Subcutaneous adipose tissue (tissue), 4 donors: ENCODE data around the gene EVL. TPM values are rescaled to one million over a fixed set of nuclear protein-coding genes. Genes with fewer than 3 reads are reported as not detected.

Experiments
- CTCF ChIP-seq: fragments of 450-650 bp; IDR thresholded peaks from one replicate; pipeline ENCODE4 v1.5.1; 2016; ENCODE audit warnings: low read depth, mild to moderate bottlenecking, control low read depth, antibody characterized with exemption, moderate library complexity
- total RNA-seq, 4 donors: library from RNA; depleted of rRNA; stranded (reverse); fragments of >200 nt; gene quantifications; one replicate each; pipeline ENCODE4 v1.1.0, GENCODE V29; 2016

Gene EVL
- total RNA-seq, 4 donors from 2014 or later = 36.7 to 108 (median 46.5) TPM

GRCh38 chr14:100155049-100155621 lies 89.9 kb downstream of the EVL start:
- no peak for TF ChIP-seq CTCF

GRCh38 chr14:100155756-100156616 lies 90.8 kb downstream of the EVL start:
- TF ChIP-seq CTCF = no peak

GRCh38 chr14:100156776-100157175 lies 91.6 kb downstream of the EVL start:
- TF ChIP-seq CTCF = no peak

- no peak for TF ChIP-seq CTCF
Measured at GRCh38 chr14:100158566-100159093, 93.4 kb downstream of the EVL start.

- TF ChIP-seq CTCF = no peak
Measured at GRCh38 chr14:100159094-100159864, 94.1 kb downstream of the EVL start, which contains the start of gene DEGS2. TSS of gene DEGS2 (minus strand) at chr14:100159645. CDS start at chr14:100159587, 58 bp downstream.

- no peak for TF ChIP-seq CTCF
Measured at GRCh38 chr14:100159865-100160533, 94.8 kb downstream of the EVL start.
